SW 1271 (cell line): Measurements from ENCODE around the gene PLPP3.
"Not testable (repeated sequence)": the region's sequence is repeated elsewhere in the genome, so short reads cannot be mapped to it uniquely, and the experiment has no call there.

Source experiments
- DNase-seq, 2 experiments: peaks; one replicate each; lab custom pipeline; 2025; lab: John Stamatoyannopoulos, UW

PLPP3 gene

DNA sequence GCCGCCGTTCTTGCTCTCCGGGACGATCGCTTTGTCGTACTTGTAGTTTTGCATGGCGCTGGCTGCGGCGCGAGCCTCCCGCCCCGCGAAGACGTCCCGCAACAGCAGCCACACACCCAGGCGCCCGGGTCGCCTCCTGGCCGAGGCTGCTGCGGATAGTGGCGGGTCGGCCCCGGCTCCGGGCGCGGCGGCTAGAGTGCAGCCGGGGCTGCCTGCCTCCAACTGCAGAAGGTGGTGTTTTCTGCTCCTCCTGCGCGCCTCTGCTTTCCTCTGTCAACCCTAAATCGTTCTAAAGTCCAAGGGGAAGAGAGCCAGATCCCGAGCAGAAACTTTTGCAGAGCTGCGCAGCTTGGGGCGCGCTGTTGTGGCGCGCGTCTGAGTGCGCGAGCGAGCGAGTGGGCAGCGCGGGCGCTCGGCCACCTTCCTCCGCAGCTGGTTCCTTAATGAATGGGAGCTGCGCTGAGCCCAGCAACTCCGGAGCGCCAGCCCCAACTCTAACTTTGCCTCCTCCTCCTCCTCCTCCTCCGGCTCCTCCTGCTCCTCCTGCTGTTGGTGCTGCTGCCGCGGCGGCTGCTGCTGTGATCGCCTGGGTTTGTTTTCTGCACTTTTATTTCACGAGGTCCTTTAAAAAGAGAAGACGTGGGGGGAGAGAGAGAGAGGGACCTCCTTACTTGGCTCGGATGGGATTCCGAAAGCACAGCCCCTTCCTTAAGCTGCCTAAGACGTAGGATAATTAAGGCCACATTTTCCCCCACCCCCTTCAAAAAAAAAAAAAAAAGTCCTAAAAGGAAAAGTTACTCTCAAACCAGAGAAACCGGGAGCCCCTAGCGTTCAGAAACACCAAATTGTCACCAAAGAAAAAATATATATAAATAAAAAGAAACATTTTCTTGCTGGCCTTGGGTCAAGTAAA, at the start of gene PLPP3:
PLPP3 (minus strand) TSS at position 601 of the 913 bp plus-strand sequence; CDS start at position 54, 547 bp downstream.
- peak; percentile 58 to 90 for DNase-seq

GRCh38 chr1:56627636-56628039, 48.3 kb upstream of the PLPP3 start:
- DNase-seq, result no peak

DNA sequence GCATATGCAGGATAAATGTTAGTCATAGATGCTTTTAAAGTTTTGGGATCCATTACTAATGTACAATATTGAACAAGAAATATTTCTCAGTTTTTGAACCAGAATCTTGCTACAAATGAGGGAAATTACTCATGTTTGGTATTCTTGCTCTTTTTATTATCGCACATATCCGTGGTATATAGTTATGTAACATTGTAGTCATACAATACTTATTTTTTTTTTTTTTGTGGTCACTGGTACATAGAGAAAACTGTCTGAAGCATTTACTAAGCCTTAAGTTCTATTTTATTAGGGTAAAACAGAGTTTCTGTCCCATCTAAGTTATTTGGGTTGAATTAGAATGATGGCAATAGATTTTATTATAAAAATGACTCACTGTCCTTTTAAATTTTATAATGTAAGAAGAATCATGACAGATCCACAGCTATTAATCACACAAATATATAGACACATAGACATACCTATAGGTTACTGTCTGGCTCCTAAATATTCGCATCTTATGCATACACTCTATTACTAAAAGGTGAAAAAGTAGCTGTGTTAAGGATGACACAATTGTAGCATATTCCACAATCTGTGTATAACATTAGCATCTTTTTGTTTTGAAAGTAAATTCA, 47.8 kb upstream of the PLPP3 start:
- DNase-seq, result no peak

DNA sequence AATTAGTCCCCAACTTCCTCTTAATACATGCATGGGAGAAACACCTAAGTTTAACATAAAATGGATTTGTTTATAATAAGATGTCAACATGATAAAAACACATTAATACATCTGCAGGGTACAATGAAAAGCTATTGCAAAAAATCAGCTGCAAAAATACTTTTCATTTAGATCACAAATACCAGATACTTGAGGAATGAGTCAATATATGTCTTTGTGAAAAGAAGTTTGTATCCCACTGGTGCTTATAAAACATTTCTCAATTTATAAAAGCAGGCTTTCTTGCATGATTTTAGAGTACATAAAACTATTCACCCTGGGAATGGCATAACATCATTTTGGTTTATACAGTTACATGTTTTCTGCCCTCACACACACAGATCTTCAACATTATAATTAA, 47.2 kb upstream of the PLPP3 start:
- DNase-seq, result no peak

- DNase-seq, result no peak
Measured at GRCh38 chr1:56625819-56626440, 46.6 kb upstream of the PLPP3 start.

DNA sequence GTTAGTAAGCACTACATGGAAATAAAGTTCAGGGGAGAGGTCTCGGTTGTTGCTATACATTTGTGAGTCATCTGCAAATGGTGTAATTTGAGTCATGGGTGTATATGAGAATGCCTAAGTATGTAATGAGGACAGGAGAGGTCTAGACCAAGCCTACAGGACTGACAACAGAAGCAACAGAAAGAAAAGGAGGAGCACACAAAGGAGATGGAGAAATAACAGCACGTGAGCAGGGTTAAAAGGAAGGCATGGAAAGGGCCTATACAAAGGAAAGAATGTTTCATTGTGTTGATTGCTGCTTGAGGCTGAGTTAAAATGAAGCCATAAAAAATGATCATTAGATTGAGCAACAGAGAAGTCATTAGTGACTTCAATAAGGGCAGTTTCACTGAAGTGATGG, 37.8 kb upstream of the PLPP3 start:
- DNase-seq, result no peak

DNA sequence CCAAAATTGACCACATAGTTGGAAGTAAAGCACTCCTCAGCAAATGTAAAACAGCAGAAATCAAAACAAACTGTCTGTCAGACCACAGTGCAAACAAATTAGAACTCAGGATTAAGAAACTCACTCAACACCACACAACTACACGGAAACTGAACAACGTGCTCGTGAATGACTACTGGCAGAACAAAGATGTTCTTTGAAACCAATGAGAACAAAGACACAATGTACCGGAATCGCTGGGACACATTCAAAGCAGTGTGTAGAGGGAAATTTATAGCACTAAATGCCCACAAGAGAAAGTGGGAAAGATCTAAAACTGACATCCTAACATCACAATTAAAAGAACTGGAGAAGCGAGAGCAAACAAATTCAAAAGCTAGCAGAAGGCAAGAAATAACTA, 31.4 kb upstream of the PLPP3 start:
- DNase-seq, result not testable (repeated sequence)

- DNase-seq, result not testable (repeated sequence)
Measured at GRCh38 chr1:56610097-56610496, 30.7 kb upstream of the PLPP3 start.

GRCh38 chr1:56595397-56596191, 16.2 kb upstream of the PLPP3 start:
- not testable (repeated sequence) for DNase-seq

DNA sequence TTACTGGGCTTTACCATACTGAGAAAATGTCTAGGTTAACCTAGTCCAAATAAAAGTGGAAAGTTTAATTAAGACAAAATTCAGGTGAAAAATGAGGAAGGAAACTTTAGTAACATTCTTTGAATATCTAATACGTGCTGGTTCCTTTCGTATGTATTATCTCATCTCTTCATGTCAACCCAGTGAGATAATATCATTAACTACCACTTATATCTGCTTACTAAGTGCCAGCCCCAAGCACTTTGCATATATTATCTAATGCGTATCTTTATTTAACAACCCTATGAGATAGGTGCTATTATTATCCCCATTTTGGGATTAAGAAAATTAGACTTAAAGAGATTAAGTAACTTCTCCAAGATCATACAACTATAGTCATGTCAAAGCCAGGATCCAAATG, 12.5 kb upstream of the PLPP3 start:
- DNase-seq, result no peak

GRCh38 chr1:56590520-56591011, 11.2 kb upstream of the PLPP3 start:
- no peak for DNase-seq

GRCh38 chr1:56589369-56589768, 10.0 kb upstream of the PLPP3 start:
- no peak for DNase-seq

DNA sequence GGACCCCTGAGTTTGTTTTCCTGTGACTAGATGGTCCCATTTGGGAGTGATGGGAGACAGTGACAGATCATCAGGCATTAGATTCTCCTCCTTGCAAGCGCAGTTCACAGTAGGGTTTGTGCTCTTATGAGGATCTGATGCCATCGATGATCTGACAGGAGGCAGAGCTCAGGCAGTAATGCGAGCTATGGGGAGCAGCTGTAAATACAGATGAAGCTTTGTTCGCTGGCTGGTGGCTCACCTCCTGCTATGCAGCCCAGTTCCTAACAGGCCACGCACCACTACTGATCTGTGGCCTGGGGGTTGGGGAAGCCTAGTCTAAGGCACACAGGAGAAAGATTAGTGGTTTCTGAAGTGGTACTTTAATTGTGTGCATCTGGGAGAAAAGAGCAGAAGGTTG, 7.1 kb upstream of the PLPP3 start:
- no peak for DNase-seq

GRCh38 chr1:56585985-56586384, 6.6 kb upstream of the PLPP3 start:
- no peak for DNase-seq

- peak in 1 of 2 experiments; percentile 55 for DNase-seq
Measured at GRCh38 chr1:56584910-56585528, 5.7 kb upstream of the PLPP3 start.

DNA sequence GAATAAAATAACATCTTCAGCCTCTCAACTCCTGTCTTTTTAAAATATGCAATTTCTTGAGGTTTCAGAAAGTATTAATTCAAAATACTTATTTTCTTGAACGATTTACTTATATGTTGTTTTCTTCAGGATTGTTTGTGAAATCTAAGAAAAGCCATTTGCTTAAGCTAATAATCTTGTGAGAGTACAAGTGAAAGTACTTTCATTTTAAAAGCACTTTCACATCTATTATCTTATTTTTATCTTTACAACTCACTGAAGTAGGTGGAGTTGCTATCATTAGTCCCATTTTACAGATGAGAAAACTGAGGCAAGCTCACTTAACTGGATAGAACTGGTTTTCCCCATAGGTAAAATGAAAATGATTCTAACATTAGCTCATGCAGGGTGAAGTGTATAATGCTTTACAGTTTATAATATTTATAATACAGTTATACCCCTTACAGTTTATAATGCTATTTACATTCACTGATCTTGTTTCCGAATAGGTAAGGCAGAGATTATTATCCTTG, 4.7 kb upstream of the PLPP3 start:
- no peak for DNase-seq

- no peak for DNase-seq
Measured at GRCh38 chr1:56580771-56581170, 1.4 kb upstream of the PLPP3 start.

DNA sequence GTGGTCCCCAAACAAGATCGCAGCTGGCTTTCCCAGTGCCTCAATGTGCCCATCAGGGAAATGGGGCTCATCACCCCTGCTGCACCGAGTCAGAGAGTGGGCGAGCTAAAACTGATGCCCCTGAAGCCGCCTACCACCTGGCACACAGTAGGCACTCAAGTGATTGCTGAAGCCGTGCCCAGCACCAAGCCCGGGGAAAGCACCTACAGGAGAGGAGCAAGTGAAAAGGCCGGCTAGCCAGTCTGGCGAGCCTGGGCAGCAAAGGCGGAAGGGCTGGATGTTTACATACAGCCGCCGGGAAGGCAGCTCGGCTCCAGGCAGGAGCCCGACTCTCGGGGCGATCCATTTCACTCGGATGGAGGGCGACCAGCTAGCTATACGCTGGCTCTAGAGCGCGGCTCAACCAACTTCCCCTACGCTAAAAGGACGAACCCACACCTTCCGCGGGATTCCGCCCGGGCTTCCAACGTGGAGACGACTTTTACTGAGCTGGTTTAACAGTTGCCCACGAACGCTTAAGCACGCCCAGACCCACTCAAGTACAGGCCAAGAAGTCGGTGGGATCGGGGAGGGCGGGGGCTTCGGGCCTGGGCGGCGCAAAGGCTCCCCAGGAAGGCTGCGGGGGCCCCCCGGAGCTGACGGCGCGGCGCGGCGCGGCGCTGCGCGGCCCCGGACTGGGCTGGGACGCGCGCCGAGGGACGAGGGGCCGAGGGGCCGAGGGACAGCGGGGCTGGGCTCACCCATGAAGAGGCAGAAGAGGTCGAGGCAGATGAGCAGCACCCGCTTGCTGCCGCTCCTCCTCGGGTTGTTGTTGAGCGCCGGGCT, 1.0 kb downstream of the PLPP3 start:
- DNase-seq, result peak in 1 of 2 experiments; percentile 17

GRCh38 chr1:56577406-56578137, 1.8 kb downstream of the PLPP3 start:
- no peak for DNase-seq
